Measurements from ENCODE around the gene DNAJC16. TPM values are rescaled to one million over a fixed set of nuclear protein-coding genes. Genes with fewer than 3 reads are reported as not detected.
"Not testable (repeated sequence)": the region's sequence is repeated elsewhere in the genome, so short reads cannot be mapped to it uniquely, and the experiment has no call there.

DNAJC16 gene
- total RNA-seq, 1 experiment from 2014 or later, result 20.7 TPM

DNA sequence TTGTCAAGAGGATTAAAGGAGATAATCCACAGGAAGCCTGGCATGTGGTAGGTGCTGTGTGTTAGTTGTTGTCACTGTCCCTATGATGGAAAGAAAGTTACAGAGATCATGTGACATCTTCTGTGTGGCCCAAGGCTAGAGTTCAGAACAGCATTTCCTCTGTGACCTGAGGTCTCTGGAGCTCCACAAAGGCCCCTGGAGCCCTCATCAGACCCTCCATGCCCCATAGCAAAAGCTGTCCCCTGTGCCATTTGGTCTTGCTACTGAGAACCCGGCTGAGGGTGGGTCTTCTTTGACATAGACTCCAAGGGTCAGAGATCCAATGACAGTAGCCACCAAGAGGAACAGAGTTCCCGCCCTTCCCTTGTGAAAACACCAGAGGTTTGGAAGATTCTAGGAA, 42.7 kb upstream of the DNAJC16 start:
- Histone ChIP-seq H4K8ac (replicated peaks; ENCODE audit: insufficient read length, low read depth, low read length) (no peak overlapping the region), H3K23me2 (ENCODE audit: insufficient read length, low read depth, low read length, poor library complexity, severe bottlenecking) (no peaks in the 10 kb centered on the region)
- H3K27ac Mint-ChIP-seq, result no peak overlapping the region

GRCh38 chr1:15484443-15484842, 42.2 kb upstream of the DNAJC16 start:
- not testable (repeated sequence) for H3K27me3 Mint-ChIP-seq (ENCODE audit: low read depth); H3T11ph ChIP-seq (ENCODE audit: low read length); H2BK120ac ChIP-seq (ENCODE audit: low read depth, low read length, poor library complexity, severe bottlenecking); H3K4me1 ChIP-seq (ENCODE audit: insufficient read depth, low read length); H3K23me2 ChIP-seq (ENCODE audit: insufficient read length, low read depth, low read length, poor library complexity, severe bottlenecking); H3K9me3 Mint-ChIP-seq; H3K4me3 Mint-ChIP-seq; H3K4me2 ChIP-seq (ENCODE audit: insufficient read depth, insufficient read length, low read length); H2BK12ac ChIP-seq (ENCODE audit: insufficient read length, low read depth, low read length); H4K5ac ChIP-seq (ENCODE audit: insufficient read length, low read depth, low read length); H2BK15ac ChIP-seq (ENCODE audit: low read depth, low read length); H3K9me3 ChIP-seq (ENCODE audit: control insufficient read depth, low read depth, low read length); H3K4me1 Mint-ChIP-seq; H3K27ac Mint-ChIP-seq; H3K79me1 ChIP-seq (ENCODE audit: insufficient read depth, low read depth, low read length, poor library complexity, severe bottlenecking); DNase-seq; H3K56ac ChIP-seq (ENCODE audit: insufficient read length, low read depth, low read length); H3K79me2 ChIP-seq (ENCODE audit: insufficient read depth, low read length); H2BK20ac ChIP-seq (ENCODE audit: low read depth, low read length, poor library complexity, severe bottlenecking); H3K27me3 ChIP-seq (ENCODE audit: insufficient read depth, low read length); H3K14ac ChIP-seq (ENCODE audit: insufficient read depth, low read length); H4K8ac ChIP-seq (replicated peaks; ENCODE audit: insufficient read length, low read depth, low read length); H2BK5ac ChIP-seq (ENCODE audit: insufficient read length, low read length); H3K27ac ChIP-seq (ENCODE audit: insufficient read length, low read depth, low read length); H2AK5ac ChIP-seq (ENCODE audit: insufficient read length, low read length); H3K23ac ChIP-seq (ENCODE audit: insufficient read length, low read depth, low read length); H3K9ac ChIP-seq (ENCODE audit: extremely low read depth, insufficient read length, low read length); H2AFZ ChIP-seq (ENCODE audit: low read length); H3K18ac ChIP-seq (ENCODE audit: insufficient read length, low read depth, low read length); H4K20me1 ChIP-seq (ENCODE audit: control insufficient read depth, insufficient read depth, insufficient read length); H4K91ac ChIP-seq (ENCODE audit: insufficient read length, low read depth, low read length); H3K4ac ChIP-seq (ENCODE audit: low read depth, low read length)
- WGBS (ENCODE audit: extremely low coverage, insufficient read length, low lambda C conversion rate), result no CpG with 5 or more reads among the region's 6 CpGs
- peaks cover 0 to 12% (median 5%) of the 10 kb centered on the region in 3 experiments; a peak in 5 of 7 replicates for H3K36me3 Mint-ChIP-seq (ENCODE audit: insufficient read depth in 1 of 3, low read depth in 3 of 3)

More for the DNA sequence above, 42.7 kb upstream of the DNAJC16 start:
- Histone ChIP-seq H4K91ac (ENCODE audit: insufficient read length, low read depth, low read length) (no peak overlapping the region), H3K56ac (ENCODE audit: insufficient read length, low read depth, low read length) (no peak overlapping the region), H2BK12ac (ENCODE audit: insufficient read length, low read depth, low read length) (no peak overlapping the region), H2AK5ac (ENCODE audit: insufficient read length, low read length) (no peak overlapping the region), H3K79me2 (ENCODE audit: insufficient read depth, low read length) (no peaks in the 10 kb centered on the region), H3K9me3 (ENCODE audit: control insufficient read depth, low read depth, low read length) (no peaks in the 10 kb centered on the region), H3K18ac (ENCODE audit: insufficient read length, low read depth, low read length) (no peak overlapping the region), H3K27ac (ENCODE audit: insufficient read length, low read depth, low read length) (no peak overlapping the region), H3K23ac (ENCODE audit: insufficient read length, low read depth, low read length) (no peak overlapping the region), H3K79me1 (ENCODE audit: insufficient read depth, low read depth, low read length, poor library complexity, severe bottlenecking) (no peaks in the 10 kb centered on the region), H4K5ac (ENCODE audit: insufficient read length, low read depth, low read length) (no peak overlapping the region), H3K4ac (ENCODE audit: low read depth, low read length) (no peak overlapping the region), H3K27me3 (ENCODE audit: insufficient read depth, low read length) (no peaks in the 10 kb centered on the region), H2BK120ac (ENCODE audit: low read depth, low read length, poor library complexity, severe bottlenecking) (no peak overlapping the region), H2AFZ (ENCODE audit: low read length) (no peak overlapping the region), H3T11ph (ENCODE audit: low read length) (no peak overlapping the region), H3K9ac (ENCODE audit: extremely low read depth, insufficient read length, low read length) (no peak overlapping the region), H3K4me2 (ENCODE audit: insufficient read depth, insufficient read length, low read length) (no peak overlapping the region), H4K20me1 (ENCODE audit: control insufficient read depth, insufficient read depth, insufficient read length) (no peaks in the 10 kb centered on the region), H2BK20ac (ENCODE audit: low read depth, low read length, poor library complexity, severe bottlenecking) (no peak overlapping the region), H3K4me1 (ENCODE audit: insufficient read depth, low read length) (no peaks in the 10 kb centered on the region), H2BK5ac (ENCODE audit: insufficient read length, low read length) (no peak overlapping the region), H3K14ac (ENCODE audit: insufficient read depth, low read length) (no peak overlapping the region), H2BK15ac (ENCODE audit: low read depth, low read length) (no peak overlapping the region)
- TF ChIP-seq CTCF (conservative IDR thresholded peaks at IDR 0.05), result no peak
- H3K4me1 Mint-ChIP-seq, result no peaks in the 10 kb centered on the region
- peaks cover 0 to 12% (median 5%) of the 10 kb centered on the region in 3 experiments; a peak in 5 of 7 replicates for H3K36me3 Mint-ChIP-seq (ENCODE audit: insufficient read depth in 1 of 3, low read depth in 3 of 3)
- no peak for DNase-seq
- WGBS (ENCODE audit: extremely low coverage, insufficient read length, low lambda C conversion rate), result no CpG with 5 or more reads among the region's 2 CpGs
- no peak overlapping the region for H3K4me3 Mint-ChIP-seq
- H3K27me3 Mint-ChIP-seq (ENCODE audit: low read depth), result no peaks in the 10 kb centered on the region; the same call in none of the 2 replicates
- H3K9me3 Mint-ChIP-seq, result no peaks in the 10 kb centered on the region

All from H9 (cell line).